GM12878 (cell line): Measurements from ENCODE around the gene TRERF1. TPM values are rescaled to one million over a fixed set of nuclear protein-coding genes. Genes with fewer than 3 reads are reported as not detected.

Experiments used
- CBX3 ChIP-seq: fragments of 200-600 bp; sonication (generic); IDR thresholded peaks from 2 replicates; pipeline ENCODE4 v1.6.1; 2016; ENCODE audit warnings: low read depth, borderline replicate concordance
- CBX5 ChIP-seq: sonication (generic); IDR thresholded peaks from 2 replicates; pipeline ENCODE4 v1.6.1; 2016; ENCODE audit warnings: low read depth, moderate library complexity, mild to moderate bottlenecking, inconsistent platforms
- CREM ChIP-seq: IDR thresholded peaks from 2 replicates; pipeline ENCODE4 v1.6.1; 2014; ENCODE audit warnings: antibody characterized with exemption, low read depth
- EED ChIP-seq: sonication (generic); IDR thresholded peaks from 2 replicates; pipeline ENCODE4 v1.6.1; 2016; ENCODE audit warnings: antibody characterized with exemption, low read depth
- ESRRA ChIP-seq: IDR thresholded peaks from 2 replicates; pipeline ENCODE4 v1.6.1; 2012; ENCODE audit warnings: mild to moderate bottlenecking, low read length, improper control_type of control experiment
- EZH2 ChIP-seq: IDR thresholded peaks from 2 replicates; pipeline ENCODE4 v1.6.1; 2012; ENCODE audit warnings: low read depth, mild to moderate bottlenecking, control low read depth, inconsistent platforms, low read length, borderline replicate concordance; ENCODE audit not compliant: control insufficient read depth
- HDGF ChIP-seq: fragments of 450-650 bp; IDR thresholded peaks from 2 replicates; pipeline ENCODE4 v1.6.1; 2016; ENCODE audit warnings: antibody characterized with exemption
- JUND ChIP-seq: IDR thresholded peaks from 2 replicates; pipeline ENCODE4 v1.6.1; 2012; ENCODE audit warnings: low read depth, mild to moderate bottlenecking, low read length, improper control_type of control experiment, moderate library complexity
- LARP7 ChIP-seq: fragments of 450-650 bp; IDR thresholded peaks from 2 replicates; pipeline ENCODE4 v1.6.1; 2017; ENCODE audit warnings: mild to moderate bottlenecking
- MYB ChIP-seq: fragments of 150-350 bp; IDR thresholded peaks from 2 replicates; pipeline ENCODE4 v1.6.1; 2014; ENCODE audit warnings: mild to moderate bottlenecking, low read depth, low read length, borderline replicate concordance
- MYC ChIP-seq: IDR thresholded peaks from 2 replicates; pipeline ENCODE4 v1.6.1; 2011; ENCODE audit warnings: mild to moderate bottlenecking, low read length, moderate library complexity, inconsistent platforms; ENCODE audit not compliant: insufficient read depth, insufficient replicate concordance, insufficient read length, severe bottlenecking
- NBN ChIP-seq: fragments of 450-650 bp; IDR thresholded peaks from 2 replicates; pipeline ENCODE4 v1.6.1; 2016
- POLR2AphosphoS2 ChIP-seq: IDR thresholded peaks from 2 replicates; pipeline ENCODE4 v1.6.1; 2011; ENCODE audit warnings: low read depth, mild to moderate bottlenecking, low read length, improper control_type of control experiment, moderate library complexity
- POLR2AphosphoS5 ChIP-seq: IDR thresholded peaks from 2 replicates; pipeline ENCODE4 v1.6.1; 2011; ENCODE audit warnings: mild to moderate bottlenecking, low read length, inconsistent platforms
- POU2F2 ChIP-seq: IDR thresholded peaks from 3 replicates; pipeline ENCODE4 v1.6.1; 2011; ENCODE audit warnings: low read depth, mild to moderate bottlenecking, low read length, borderline replicate concordance
- RBBP5 ChIP-seq: fragments of 200-600 bp; sonication (generic); conservative IDR thresholded peaks from 2 replicates; pipeline ENCODE4 v1.6.1; 2016
- RFX5 ChIP-seq: IDR thresholded peaks from 2 replicates; pipeline ENCODE4 v1.6.1; 2011; ENCODE audit warnings: low read depth, low read length, improper control_type of control experiment
- RUNX3 ChIP-seq: IDR thresholded peaks from 2 replicates; pipeline ENCODE4 v1.6.1; 2012; ENCODE audit warnings: low read length, inconsistent platforms
- SP1 ChIP-seq: IDR thresholded peaks from one replicate; pipeline ENCODE4 v1.6.1; 2011; ENCODE audit warnings: low read depth, low read length
- SPI1 ChIP-seq: IDR thresholded peaks from 2 replicates; pipeline ENCODE4 v1.6.1; 2011; ENCODE audit warnings: low read depth, mild to moderate bottlenecking, low read length, moderate library complexity, borderline replicate concordance; ENCODE audit not compliant: insufficient read depth
- SREBF1 ChIP-seq: IDR thresholded peaks from 2 replicates; pipeline ENCODE4 v1.6.1; 2012; ENCODE audit warnings: mild to moderate bottlenecking, low read length
- STAT1 ChIP-seq: fragments of 450-650 bp; conservative IDR thresholded peaks from 2 replicates; pipeline ENCODE4 v1.6.1; 2014; ENCODE audit warnings: antibody characterized with exemption, mild to moderate bottlenecking
- SUPT20H ChIP-seq: IDR thresholded peaks from 2 replicates; pipeline ENCODE4 v1.6.1; 2011; ENCODE audit warnings: low read depth, mild to moderate bottlenecking, low read length, moderate library complexity, borderline replicate concordance; ENCODE audit not compliant: control insufficient read depth
- TAF1 ChIP-seq: IDR thresholded peaks from 2 replicates; pipeline ENCODE4 v1.6.1; 2011; ENCODE audit warnings: mild to moderate bottlenecking, low read depth, low read length, borderline replicate concordance
- TCF12 ChIP-seq: IDR thresholded peaks from 2 replicates; pipeline ENCODE4 v1.6.1; 2011; ENCODE audit warnings: low read depth, mild to moderate bottlenecking, low read length
- TCF7 ChIP-seq: IDR thresholded peaks from 2 replicates; pipeline ENCODE4 v1.6.1; 2014; ENCODE audit warnings: antibody characterized with exemption, borderline replicate concordance
- WRNIP1 ChIP-seq: IDR thresholded peaks from 2 replicates; pipeline ENCODE4 v1.6.1; 2011; ENCODE audit warnings: low read depth, low read length, improper control_type of control experiment, borderline replicate concordance
- ZNF207 ChIP-seq: fragments of 450-650 bp; IDR thresholded peaks from 2 replicates; pipeline ENCODE4 v1.6.1; 2014; ENCODE audit warnings: antibody characterized with exemption, mild to moderate bottlenecking, borderline replicate concordance
- ZNF24 ChIP-seq: fragments of 450-650 bp; IDR thresholded peaks from 2 replicates; pipeline ENCODE4 v1.6.1; 2017; ENCODE audit warnings: antibody characterized with exemption, mild to moderate bottlenecking
- ZNF622 ChIP-seq: fragments of 450-650 bp; IDR thresholded peaks from 2 replicates; pipeline ENCODE4 v1.6.1; 2017; ENCODE audit warnings: mild to moderate bottlenecking, inconsistent platforms
- ZNF687 ChIP-seq: fragments of 450-650 bp; IDR thresholded peaks from 2 replicates; pipeline ENCODE4 v1.6.1; 2017; ENCODE audit warnings: mild to moderate bottlenecking, moderate library complexity
- polyA plus RNA-seq, 11 experiments: library from polyadenylated mRNA; depleted of rRNA in 4 of 11; unstranded in 6 of 11; stranded (reverse) in 5 of 11; fragments of >200 nt; fragmentation: Nextera tagmentation in 4 of 11; fragmentation: Illumina TruSeq in 1 of 11; extraction: Ambion mirVana in 4 of 11; extraction: Trizol in 1 of 11; gene quantifications; 1 replicate in 1 of 11; 2 replicates in 10 of 11; pipeline versions ENCODE4 v1.2.1 to v1.2.3, GENCODE V29; 2011 to 2016; ENCODE audit warnings: inconsistent platforms in 2 of 11, missing spikeins in 2 of 11, low read depth in 1 of 11
- total RNA-seq, 4 experiments: library from RNA; depleted of rRNA in 3 of 4; stranded (reverse); fragments of >200 nt in 3 of 4; fragmentation: Illumina TruSeq in 1 of 4; extraction: Trizol in 1 of 4; gene quantifications; 2 replicates each; pipeline versions ENCODE4 v1.2.1 to v1.2.3, GENCODE V29; 2013 to 2021
- TF ChIP-seq, protein P1 (sequence below): IDR thresholded peaks from 2 replicates; pipeline ENCODE4 v1.6.1; 2011; ENCODE audit warnings: low read depth, low read length, improper control_type of control experiment, borderline replicate concordance

The TRERF1 gene
- total and polyA plus RNA-seq, 10 of the 15 experiments (the other 5 are each of a cell fraction or from before 2014, with no cell fraction given): 2.2 to 19.4 (median 7.2) TPM

- TF ChIP-seq SREBF1 (0 out of 2 replicates have a peak, but pooled peaks have one; percentile 31), TCF12 (0 out of 2 replicates have a peak, but pooled peaks have one; percentile 41), SPI1 (no peak), MYB (no peak), ZNF622 (no peak), ZNF207 (no peak), TAF1 (no peak), POU2F2 (peak; percentile 69; the same call in 2 of the 3 replicates), ZNF687 (no peak), SUPT20H (no peak), MYC (no peak), STAT1 (no peak), ESRRA (no peak), HDGF (no peak), EED (peak; percentile 88), RFX5 (no peak), CREM (peak; percentile 94), CBX5 (peak; percentile 78; the same call in 1 of the 2 replicates), LARP7 (no peak), SP1 (peak; percentile 27), RBBP5 (no peak), EZH2 (no peak), TCF7 (peak; percentile 64), NBN (no peak), ZNF24 (no peak), POLR2AphosphoS2 (no peak), RUNX3 (peak; percentile 89), POLR2AphosphoS5 (no peak), CBX3 (no peak), JUND (no peak), WRNIP1 (no peak)
- TF ChIP-seq, protein P1, sequence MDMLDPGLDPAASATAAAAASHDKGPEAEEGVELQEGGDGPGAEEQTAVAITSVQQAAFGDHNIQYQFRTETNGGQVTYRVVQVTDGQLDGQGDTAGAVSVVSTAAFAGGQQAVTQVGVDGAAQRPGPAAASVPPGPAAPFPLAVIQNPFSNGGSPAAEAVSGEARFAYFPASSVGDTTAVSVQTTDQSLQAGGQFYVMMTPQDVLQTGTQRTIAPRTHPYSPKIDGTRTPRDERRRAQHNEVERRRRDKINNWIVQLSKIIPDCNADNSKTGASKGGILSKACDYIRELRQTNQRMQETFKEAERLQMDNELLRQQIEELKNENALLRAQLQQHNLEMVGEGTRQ: no peak
These were observed 111.7 kb downstream of the TRERF1 start (continued) for GRCh38 chr6:42339991-42340401.
